SU-DHL-6 (cell line): ENCODE measurements around the gene FHIP1B.

Experiments
- H2AFZ ChIP-seq: fragments of 200-600 bp; sonication (generic); 2 replicates; pipeline ENCODE4 v1.6.1; 2014; ENCODE audit warnings: low read depth, mild to moderate bottlenecking, moderate library complexity, mixed read lengths, antibody characterized with exemption, low read length; ENCODE audit not compliant: severe bottlenecking
- H3F3A ChIP-seq: fragments of 200-600 bp; shearing (Covaris generic); 2 replicates; pipeline ENCODE4 v1.6.0; 2016; ENCODE audit warnings: antibody characterized with exemption, mild to moderate bottlenecking; ENCODE audit not compliant: insufficient read depth
- H3K27ac ChIP-seq: fragments of 200-600 bp; sonication (generic); 2 replicates; pipeline ENCODE4 v1.5.1; 2016; ENCODE audit warnings: low read depth, mild to moderate bottlenecking, low read length, moderate library complexity, mixed read lengths
- H3K27me3 ChIP-seq: fragments of 200-600 bp; sonication (generic), shearing (Covaris generic); 2 replicates; pipeline ENCODE4 v1.6.0; 2014; ENCODE audit warnings: mild to moderate bottlenecking, low read length
- H3K36me3 ChIP-seq: fragments of 200-600 bp; sonication (generic); 2 replicates; pipeline ENCODE4 v1.6.1; 2014; ENCODE audit warnings: mild to moderate bottlenecking, low read length, mixed read lengths
- H3K4me2 ChIP-seq: fragments of 300-600, 200-600 bp; shearing (Covaris generic), sonication (generic); 2 replicates; pipeline ENCODE4 v1.6.0; 2014; ENCODE audit warnings: low read length, low read depth, mild to moderate bottlenecking; ENCODE audit not compliant: poor library complexity, severe bottlenecking
- H3K4me3 ChIP-seq: fragments of 200-600 bp; sonication (generic); 2 replicates; pipeline ENCODE4 v1.5.1; 2014; ENCODE audit warnings: antibody characterized with exemption, low read length, mild to moderate bottlenecking, mixed read lengths; ENCODE audit not compliant: insufficient read depth, poor library complexity, severe bottlenecking
- H3K79me2 ChIP-seq: fragments of 200-600 bp; sonication (generic); 2 replicates; pipeline ENCODE4 v1.6.1; 2014; ENCODE audit warnings: mild to moderate bottlenecking, low read length, moderate library complexity; ENCODE audit not compliant: insufficient read depth
- H3K9ac ChIP-seq: fragments of 200-600 bp; sonication (generic); 2 replicates; pipeline ENCODE4 v1.7.0; 2014; ENCODE audit warnings: mild to moderate bottlenecking, low read length
- H3K9me2 ChIP-seq: fragments of 200-600 bp; sonication (generic); replicated peaks from 2 replicates; pipeline ENCODE4 v1.6.1; 2014; ENCODE audit warnings: low read length; ENCODE audit not compliant: insufficient read depth
- H3K9me3 ChIP-seq: fragments of 200-600 bp; sonication (generic); 2 replicates; pipeline ENCODE4 v1.6.1; 2014; ENCODE audit warnings: low read length, mixed read lengths; ENCODE audit not compliant: insufficient read depth
- H4K20me1 ChIP-seq: fragments of 200-600 bp; sonication (generic); 2 replicates; pipeline ENCODE4 v1.6.1; 2014; ENCODE audit warnings: low read depth, mild to moderate bottlenecking, antibody characterized with exemption, low read length, moderate library complexity, mixed read lengths
- CTCF ChIP-seq: fragments of 200-600 bp; sonication (generic); IDR thresholded peaks from one replicate; pipeline ENCODE4 v1.5.1; 2017; ENCODE audit warnings: antibody characterized with exemption, mild to moderate bottlenecking, low read length, moderate library complexity; ENCODE audit not compliant: insufficient read depth, poor library complexity, severe bottlenecking
- EZH2phosphoT487 ChIP-seq: fragments of 200-600 bp; sonication (generic), shearing (Covaris generic); conservative IDR thresholded peaks from 2 replicates; pipeline ENCODE4 v1.6.1; 2018; ENCODE audit warnings: mild to moderate bottlenecking, antibody characterized with exemption, low read length, moderate library complexity, mixed read lengths

The FHIP1B gene

GRCh38 chr11:6240139-6240538, 5.7 kb upstream of the FHIP1B start:
- Histone ChIP-seq H3K4me3 (no peak overlapping the region), H3K9ac (no peak overlapping the region), H3K79me2 (no peaks in the 10 kb centered on the region), H3K27ac (no peak overlapping the region), H3K9me3 (no peaks in the 10 kb centered on the region), H3K36me3 (no peaks in the 10 kb centered on the region), H4K20me1 (no peaks in the 10 kb centered on the region), H2AFZ (no peak overlapping the region), H3K4me2 (no peak overlapping the region), H3K9me2 (no peaks in the 10 kb centered on the region), H3F3A (peaks cover 9% of the 10 kb centered on the region), H3K27me3 (no peaks in the 10 kb centered on the region)
- TF ChIP-seq EZH2phosphoT487 (no peak), CTCF (no peak)

GRCh38 chr11:6238902-6239301, 4.5 kb upstream of the FHIP1B start, which contains the start of gene CNGA4:
Gene CNGA4 (plus strand): TSS chr11:6239089. CDS start chr11:6239207, 118 bp downstream.
- H3K36me3 ChIP-seq, result no peaks in the 10 kb centered on the region

GRCh38 chr11:6237761-6238302, 3.4 kb upstream of the FHIP1B start:
- Histone ChIP-seq H3K79me2 (no peaks in the 10 kb centered on the region; the same call in 1 of the 2 replicates), H4K20me1 (no peaks in the 10 kb centered on the region), H3K9me3 (no peaks in the 10 kb centered on the region), H3K9ac (no peak overlapping the region), H3K4me2 (no peak overlapping the region), H2AFZ (no peak overlapping the region), H3K9me2 (no peaks in the 10 kb centered on the region), H3K27me3 (no peaks in the 10 kb centered on the region), H3K4me3 (no peak overlapping the region), H3K27ac (no peak overlapping the region), H3F3A (peaks cover 9% of the 10 kb centered on the region), H3K36me3 (no peaks in the 10 kb centered on the region)
- TF ChIP-seq EZH2phosphoT487 (no peak), CTCF (no peak)

More at GRCh38 chr11:6238902-6239301, 4.5 kb upstream of the FHIP1B start, which contains the start of gene CNGA4:
- no peak for TF ChIP-seq CTCF
- TF ChIP-seq EZH2phosphoT487, result no peak
- no peak within 1 kb of the TSS for H3K9ac ChIP-seq
- no peaks in the 10 kb centered on the region for H3K27me3 ChIP-seq
- no peaks in the 10 kb centered on the region for H3K9me3 ChIP-seq
- no peak within 1 kb of the TSS for H2AFZ ChIP-seq
- H3K9me2 ChIP-seq, result no peaks in the 10 kb centered on the region
- peaks cover 9% of the 10 kb centered on the region for H3F3A ChIP-seq
- H3K4me3 ChIP-seq, result no peak within 1 kb of the TSS
- no peak within 1 kb of the TSS for H3K27ac ChIP-seq
- H3K79me2 ChIP-seq, result no peaks in the 10 kb centered on the region; the same call in 1 of the 2 replicates
- H3K4me2 ChIP-seq, result no peak within 1 kb of the TSS
- no peaks in the 10 kb centered on the region for H4K20me1 ChIP-seq
